ENCODE data around the gene ORAI3.

The ORAI3 gene

GRCh38 chr16:30948667-30949649 is at the start of gene ORAI3:
TSS of gene ORAI3 (plus strand) at chr16:30949068. CDS start at chr16:30949290, 222 bp downstream.
- ChIA-PET POLR2A (ENCODE audit: low non-redundant PET) (interaction anchor here (0.6 kb wide), 1 partner anchor 144 kb away, joined by 4 read pairs; no protein-coding TSS in a partner anchor), CTCF (interaction anchor here (0.5 to 1.7 kb wide), 5 partner anchors 8 to 154 kb away, joined by 3 to 11 read pairs (median 4); no protein-coding TSS in a partner anchor)
- TF ChIP-seq CTCF (conservative IDR thresholded peaks at IDR 0.05; ENCODE audit: low read depth): no peak
- peak within 1 kb of the TSS; percentile 98 for H3K27ac ChIP-seq
- peak; percentile 48 for DNase-seq (ENCODE audit: low spot score)

GRCh38 chr16:30899794-30900193 is 49.1 kb upstream of the ORAI3 start:
- no peak for TF ChIP-seq CTCF (conservative IDR thresholded peaks at IDR 0.05; ENCODE audit: low read depth)
- no peak for DNase-seq (ENCODE audit: low spot score)
- ChIA-PET POLR2A (ENCODE audit: low non-redundant PET) (no interaction called here), CTCF (interaction anchor here (3.8 kb wide), 1 partner anchor 55 kb away, joined by 47 read pairs; no protein-coding TSS in a partner anchor)
- peak overlapping the region; percentile 11; the same call in 1 of the 2 replicates for H3K27ac ChIP-seq

GRCh38 chr16:30900588-30900987 is 48.3 kb upstream of the ORAI3 start:
- DNase-seq (ENCODE audit: low spot score): no peak
- no peak for TF ChIP-seq CTCF (conservative IDR thresholded peaks at IDR 0.05; ENCODE audit: low read depth)
- CTCF ChIA-PET: interaction anchor here (0.5 to 3.8 kb wide), 3 partner anchors 26 to 551 kb away, joined by 3 to 47 read pairs (median 6); no protein-coding TSS in a partner anchor
- POLR2A ChIA-PET (ENCODE audit: low non-redundant PET): interaction anchor here (1.0 kb wide), 1 partner anchor 26 kb away, joined by 6 read pairs; no protein-coding TSS in a partner anchor
- H3K27ac ChIP-seq: no peak overlapping the region

GRCh38 chr16:30901201-30902028 is 47.5 kb upstream of the ORAI3 start:
- DNase-seq (ENCODE audit: low spot score): no peak
- POLR2A ChIA-PET (ENCODE audit: low non-redundant PET): interaction anchor here (0.6 to 1.0 kb wide), 5 partner anchors 8 to 116 kb away, joined by 4 to 6 read pairs (median 4); no protein-coding TSS in a partner anchor

More at GRCh38 chr16:30901201-30902028, 47.5 kb upstream of the ORAI3 start:
- peak overlapping the region; percentile 84 for H3K27ac ChIP-seq
- CTCF ChIA-PET: interaction anchor here (0.8 to 3.8 kb wide), 7 partner anchors 9 to 87 kb away, joined by 3 to 47 read pairs (median 4); no protein-coding TSS in a partner anchor
- no peak for TF ChIP-seq CTCF (conservative IDR thresholded peaks at IDR 0.05; ENCODE audit: low read depth)

Measured in RWPE1 (cell line).